GM12864 (cell line): ENCODE results near the gene UNC13B.

Source experiments
- DNase-seq: peaks from one replicate; pipeline ENCODE4 v3.0.0-alpha.2; 2011; ENCODE audit warnings: low read depth
- H3K4me3 ChIP-seq: 2 replicates; pipeline ENCODE4 v1.5.1; 2011; ENCODE audit warnings: mild to moderate bottlenecking, low read depth, low read length, control low read depth
- TF ChIP-seq, protein P1 (sequence below): IDR thresholded peaks from 2 replicates; pipeline ENCODE4 v1.5.1; 2011; ENCODE audit warnings: low read depth, mild to moderate bottlenecking, moderate library complexity, low read length, control low read depth, inconsistent platforms; ENCODE audit errors: missing control alignments

UNC13B gene

DNA sequence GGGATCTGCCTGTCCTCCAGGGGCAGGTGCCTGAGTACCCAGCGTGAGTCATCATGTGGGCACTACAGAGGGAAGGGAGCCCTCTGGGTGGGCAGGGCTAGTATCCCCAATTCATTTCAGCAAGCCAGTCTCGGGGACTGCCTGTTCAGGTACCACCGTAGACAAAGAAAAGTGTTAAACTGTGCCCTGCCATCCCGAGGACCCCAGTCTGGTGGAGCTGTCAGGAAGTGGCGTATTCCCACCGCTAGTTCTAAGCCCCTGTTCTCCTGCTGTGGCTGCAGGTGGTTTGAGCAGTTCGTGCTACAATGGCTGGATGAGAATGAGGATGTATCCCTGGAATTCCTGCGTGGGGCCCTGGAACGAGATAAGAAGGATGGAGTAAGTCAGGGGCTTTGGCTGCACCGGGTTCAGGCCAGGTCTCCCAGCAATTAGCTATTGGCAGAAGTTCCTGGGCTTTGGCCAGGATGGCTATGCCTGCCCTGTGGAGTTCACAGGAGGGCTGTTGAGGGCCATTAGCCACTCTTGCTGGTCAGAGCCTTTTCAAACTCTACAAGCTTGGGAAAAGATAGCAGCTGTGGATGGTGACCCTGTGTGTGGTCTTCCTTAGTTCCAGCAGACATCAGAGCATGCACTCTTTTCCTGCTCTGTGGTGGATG lies 234.9 kb downstream of the UNC13B start:
- DNase-seq: no peak

DNA sequence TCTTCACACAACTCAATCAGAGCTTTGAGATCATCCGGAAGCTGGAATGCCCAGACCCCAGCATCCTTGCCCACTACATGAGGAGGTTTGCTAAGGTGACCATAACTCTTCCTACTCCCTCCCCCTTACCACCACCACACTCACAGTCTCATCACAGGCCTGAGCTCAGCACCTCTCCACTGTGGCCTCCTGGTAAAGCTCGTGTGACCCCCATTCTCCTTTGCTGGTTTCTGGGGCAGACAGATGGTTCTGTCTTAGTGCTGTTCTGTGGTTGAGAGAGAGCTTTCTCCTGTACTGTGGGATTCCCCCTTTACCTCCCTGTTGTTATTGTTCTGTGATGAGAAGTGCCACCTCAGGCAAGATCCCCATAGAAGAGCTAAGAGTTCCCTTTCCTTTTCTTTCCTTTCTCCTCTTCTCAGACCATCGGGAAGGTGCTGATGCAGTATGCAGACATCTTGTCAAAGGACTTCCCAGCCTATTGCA lies 235.4 kb downstream of the UNC13B start:
- TF ChIP-seq, protein P1, sequence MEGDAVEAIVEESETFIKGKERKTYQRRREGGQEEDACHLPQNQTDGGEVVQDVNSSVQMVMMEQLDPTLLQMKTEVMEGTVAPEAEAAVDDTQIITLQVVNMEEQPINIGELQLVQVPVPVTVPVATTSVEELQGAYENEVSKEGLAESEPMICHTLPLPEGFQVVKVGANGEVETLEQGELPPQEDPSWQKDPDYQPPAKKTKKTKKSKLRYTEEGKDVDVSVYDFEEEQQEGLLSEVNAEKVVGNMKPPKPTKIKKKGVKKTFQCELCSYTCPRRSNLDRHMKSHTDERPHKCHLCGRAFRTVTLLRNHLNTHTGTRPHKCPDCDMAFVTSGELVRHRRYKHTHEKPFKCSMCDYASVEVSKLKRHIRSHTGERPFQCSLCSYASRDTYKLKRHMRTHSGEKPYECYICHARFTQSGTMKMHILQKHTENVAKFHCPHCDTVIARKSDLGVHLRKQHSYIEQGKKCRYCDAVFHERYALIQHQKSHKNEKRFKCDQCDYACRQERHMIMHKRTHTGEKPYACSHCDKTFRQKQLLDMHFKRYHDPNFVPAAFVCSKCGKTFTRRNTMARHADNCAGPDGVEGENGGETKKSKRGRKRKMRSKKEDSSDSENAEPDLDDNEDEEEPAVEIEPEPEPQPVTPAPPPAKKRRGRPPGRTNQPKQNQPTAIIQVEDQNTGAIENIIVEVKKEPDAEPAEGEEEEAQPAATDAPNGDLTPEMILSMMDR: no peak
- DNase-seq: no peak
- no peak overlapping the region for H3K4me3 ChIP-seq

More for the DNA sequence above, 234.9 kb downstream of the UNC13B start:
- H3K4me3 ChIP-seq: no peak overlapping the region
- TF ChIP-seq, protein P1: no peak

DNA sequence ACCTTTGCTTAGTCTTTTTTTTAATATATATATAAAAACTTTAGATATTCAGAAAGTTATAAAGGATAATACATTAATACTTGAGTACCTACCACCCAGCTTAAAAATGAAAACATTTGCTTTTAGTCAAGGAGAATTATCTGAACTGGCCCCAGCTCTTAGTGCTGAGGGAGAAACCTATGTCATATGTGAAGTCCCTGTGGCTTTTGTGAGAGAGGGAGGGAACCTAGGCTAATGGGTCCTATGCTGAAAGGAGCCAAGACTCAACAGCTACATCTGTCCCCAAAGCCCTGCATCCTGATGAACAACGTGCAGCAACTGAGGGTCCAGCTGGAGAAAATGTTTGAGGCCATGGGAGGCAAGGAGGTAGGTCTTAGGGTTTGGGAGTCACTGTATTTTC lies 236.1 kb downstream of the UNC13B start:
- H3K4me3 ChIP-seq: no peak overlapping the region
- no peak for DNase-seq
- TF ChIP-seq, protein P1: no peak

DNA sequence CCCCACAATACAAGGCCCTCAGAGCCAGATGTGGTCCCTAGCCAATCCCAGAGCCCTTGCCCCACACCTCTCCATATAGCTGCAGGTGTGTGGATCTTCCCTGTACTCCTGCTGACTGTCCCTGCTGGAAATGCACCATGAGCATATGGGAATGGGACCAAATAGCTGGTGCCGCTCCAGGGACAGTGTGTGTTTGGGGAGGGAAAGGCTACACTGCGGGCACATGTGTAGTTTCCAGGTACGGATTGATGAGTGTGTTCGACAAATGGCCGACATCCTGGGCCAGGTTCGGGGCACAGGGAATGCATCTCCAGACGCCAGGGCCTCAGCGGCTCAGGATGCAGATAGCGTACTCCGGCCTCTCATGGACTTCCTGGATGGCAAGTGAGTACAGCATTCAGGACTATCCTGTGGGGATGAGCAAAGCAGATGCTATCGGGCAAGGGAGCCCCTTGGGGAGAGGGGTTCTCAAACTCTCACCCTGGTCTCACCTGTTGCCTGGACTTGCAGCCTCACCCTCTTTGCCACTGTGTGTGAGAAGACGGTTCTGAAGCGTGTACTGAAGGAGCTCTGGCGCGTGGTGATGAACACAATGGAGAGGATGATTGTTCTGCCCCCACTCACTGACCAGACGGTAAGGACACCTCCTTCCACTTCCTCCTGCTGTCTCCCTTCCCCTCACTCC lies 237.0 kb downstream of the UNC13B start:
- TF ChIP-seq, protein P1: no peak
- H3K4me3 ChIP-seq: no peak overlapping the region
- DNase-seq: no peak

DNA sequence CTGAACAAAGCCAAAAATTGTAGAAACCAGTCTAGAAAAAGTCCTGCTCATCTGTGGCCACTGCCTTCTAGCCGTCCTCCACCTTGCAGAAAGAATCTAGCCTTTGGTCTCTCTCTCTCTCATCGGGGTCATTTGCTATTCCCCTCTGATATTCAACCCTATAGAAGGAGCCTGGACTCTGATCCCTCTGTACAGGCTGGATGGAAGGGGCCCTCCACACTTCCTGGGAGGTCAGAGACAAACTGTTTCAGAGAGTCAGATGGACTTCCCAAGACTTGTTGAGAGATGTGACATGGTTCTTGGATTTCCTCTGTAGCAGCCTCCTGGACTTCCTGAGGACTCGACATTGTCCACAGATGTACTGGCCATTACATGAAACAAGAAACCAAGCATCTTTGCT lies 243.1 kb downstream of the UNC13B start:
- TF ChIP-seq, protein P1: no peak
- DNase-seq: no peak
- no peak overlapping the region for H3K4me3 ChIP-seq

DNA sequence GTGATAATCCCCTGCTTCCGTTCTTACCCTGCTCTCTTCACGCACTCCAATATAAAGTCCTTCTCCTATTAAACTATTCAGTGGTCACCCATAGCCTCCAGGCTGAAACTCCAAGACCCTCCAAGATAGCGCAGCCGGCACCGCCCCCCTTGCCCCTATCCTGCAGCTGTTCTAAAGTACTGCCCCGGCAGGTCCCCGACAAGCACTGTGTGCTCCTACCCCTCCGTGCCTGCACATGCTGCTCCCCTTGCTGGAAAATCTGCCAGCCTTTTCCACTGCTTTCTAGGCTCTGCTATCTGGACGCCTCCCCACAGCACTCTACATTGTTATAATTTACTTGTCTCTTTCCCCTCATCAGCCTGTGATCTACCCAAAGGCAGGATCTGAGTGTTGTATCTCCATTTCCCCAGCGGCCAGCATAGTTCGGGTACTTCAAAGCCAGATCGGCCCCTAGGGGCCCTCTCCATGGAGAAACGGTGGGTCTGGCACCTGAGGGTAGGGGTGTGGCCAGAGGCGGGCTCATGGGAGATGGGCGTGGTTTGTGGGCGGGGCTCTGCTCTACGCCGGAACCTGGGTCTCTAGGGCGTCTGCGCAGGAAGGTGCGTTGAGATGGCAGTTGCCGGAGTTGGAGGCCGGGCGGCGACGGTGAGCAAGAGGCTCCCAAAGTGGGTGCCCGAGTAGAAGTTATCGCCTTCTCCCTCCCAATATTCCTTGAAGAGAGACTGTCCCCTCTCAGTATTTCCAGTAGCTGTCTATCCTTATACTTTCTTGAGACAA lies 244.6 kb downstream of the UNC13B start:
- no peak overlapping the region for H3K4me3 ChIP-seq
- TF ChIP-seq, protein P1: no peak

More for the DNA sequence above, 244.6 kb downstream of the UNC13B start:
- no peak for DNase-seq
